PC-3 (cell line): Measurements from ENCODE around the gene COL8A2. TPM values are rescaled to one million over a fixed set of nuclear protein-coding genes. Genes with fewer than 3 reads are reported as not detected.

Experiments used
- ATAC-seq: fragments of 200-7000 bp; cut with Tn5 transposase; 2 replicates; pipeline ENCODE4 v1.9.1; 2020; ENCODE audit warnings: mild to moderate bottlenecking, moderate library complexity
- BruUV-seq: library from RNA; stranded (reverse); fragments of 400-500 nt; replicated peaks from 2 replicates; lab custom pipeline; 2021; lab: Mats Ljungman, UMichigan
- CTCF ChIA-PET: fragments of 300-600 bp; sonication (Branson Sonifier 250); formaldehyde crosslinking; loops from one replicate; lab custom pipeline; 2022; ENCODE audit warnings: antibody characterized with exemption; lab: Charles Lee
- POLR2A ChIA-PET: fragments of 300-600 bp; sonication (Branson Sonifier 250); formaldehyde crosslinking; loops from one replicate; lab custom pipeline; 2022; ENCODE audit warnings: antibody characterized with exemption; ENCODE audit not compliant: unreplicated experiment; lab: Charles Lee
- DNase-seq: peaks from one replicate; pipeline ENCODE4 v3.0.0-alpha.2; 2015
- H2AFZ ChIP-seq: fragments of 300-600 bp; sonication (generic); 2 replicates; pipeline ENCODE4 v1.6.0; 2016; ENCODE audit warnings: antibody characterized with exemption, low read length
- H3F3A ChIP-seq: fragments of 300-600 bp; sonication (generic); one replicate; pipeline ENCODE4 v1.6.0; 2017; ENCODE audit warnings: antibody characterized with exemption, low read length, control low read depth, mild to moderate bottlenecking; ENCODE audit not compliant: unreplicated experiment
- H3K27ac ChIP-seq: fragments of 300-600 bp; sonication (generic); 2 replicates; pipeline ENCODE4 v1.5.1; 2016; ENCODE audit warnings: mild to moderate bottlenecking, low read length
- H3K27me3 ChIP-seq: fragments of 300-600 bp; sonication (generic); 2 replicates; pipeline ENCODE4 v1.6.1; 2016; ENCODE audit warnings: low read length, mixed read lengths
- H3K36me3 ChIP-seq: fragments of 300-600 bp; sonication (generic); 2 replicates; pipeline ENCODE4 v1.6.1; 2016; ENCODE audit warnings: low read depth, mixed run types, low read length, mixed read lengths
- H3K4me1 ChIP-seq: fragments of 300-600 bp; sonication (generic); 2 replicates; pipeline ENCODE4 v1.5.1; 2016; ENCODE audit warnings: low read length; ENCODE audit not compliant: insufficient read depth
- H3K4me2 ChIP-seq: fragments of 300-600 bp; sonication (generic); 2 replicates; pipeline ENCODE4 v1.6.0; 2016; ENCODE audit warnings: low read length
- H3K4me3 ChIP-seq: fragments of 300-600 bp; sonication (generic); 2 replicates; pipeline ENCODE4 v1.5.1; 2016; ENCODE audit warnings: mild to moderate bottlenecking, low read length, mixed read lengths
- H3K79me2 ChIP-seq: fragments of 300-600 bp; sonication (generic); 2 replicates; pipeline ENCODE4 v1.6.1; 2017; ENCODE audit warnings: low read length, mixed read lengths
- H3K9ac ChIP-seq: fragments of 300-600 bp; sonication (generic); 2 replicates; pipeline ENCODE4 v1.6.0; 2016; ENCODE audit warnings: mild to moderate bottlenecking, low read length
- H3K9me2 ChIP-seq: fragments of 300-600 bp; sonication (generic); replicated peaks from 2 replicates; pipeline ENCODE4 v1.6.1; 2016; ENCODE audit warnings: mixed run types, low read length, mixed read lengths
- H3K9me3 ChIP-seq: fragments of 300-600 bp; sonication (generic); 2 replicates; pipeline ENCODE4 v1.6.1; 2016; ENCODE audit warnings: low read length, mixed read lengths
- H4K20me1 ChIP-seq: fragments of 300-600 bp; sonication (generic); 2 replicates; pipeline ENCODE4 v1.6.1; 2016; ENCODE audit warnings: low read length, mixed read lengths
- EZH2 ChIP-seq: fragments of 300-600 bp; sonication (generic); IDR thresholded peaks from one replicate; pipeline ENCODE4 v1.6.1; 2017; ENCODE audit warnings: antibody characterized with exemption, mild to moderate bottlenecking, low read length; ENCODE audit not compliant: unreplicated experiment
- EZH2phosphoT487 ChIP-seq: fragments of 300-600 bp; sonication (generic); IDR thresholded peaks from 2 replicates; pipeline ENCODE4 v1.6.1; 2018; ENCODE audit warnings: mild to moderate bottlenecking, antibody characterized with exemption, low read length, borderline replicate concordance
- intact Hi-C: fragments of 100-400 bp; cut with micrococcal nuclease; formaldehyde crosslinking; loops from 2 replicates; pipeline ENCODE4 v1.9.0; 2023
- total RNA-seq: library from RNA; depleted of rRNA; stranded (reverse); fragments of >200 nt; gene quantifications from 2 replicates; pipeline ENCODE4 v1.2.3, GENCODE V29; 2014
- TF ChIP-seq, protein P1 (sequence below): fragments of 300-600 bp; sonication (generic); conservative IDR thresholded peaks from 2 replicates; pipeline ENCODE4 v1.5.1; 2017; ENCODE audit warnings: antibody characterized with exemption, low read depth, mild to moderate bottlenecking, low read length

COL8A2 gene
- total RNA-seq, 1 experiment from 2014 or later, result 0.26 TPM

DNA sequence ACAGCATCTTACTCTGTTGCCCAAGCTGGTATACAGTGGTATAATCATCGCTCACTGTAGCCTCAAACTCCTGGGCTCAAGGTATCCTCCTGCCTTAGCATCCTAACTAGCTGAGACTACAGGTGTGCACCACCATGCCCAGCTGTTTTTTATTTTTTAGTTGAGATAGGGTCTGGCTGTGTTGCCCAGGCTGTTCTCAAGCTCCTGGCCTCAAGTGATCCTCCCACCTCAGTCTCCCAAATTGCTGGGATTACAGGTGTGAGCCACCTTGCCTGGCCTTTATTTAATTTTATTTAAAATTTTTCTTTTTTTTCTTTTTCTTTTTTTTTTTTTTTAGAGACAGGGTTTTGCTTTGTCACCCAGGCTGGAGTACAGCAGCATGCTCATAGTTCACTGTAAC, 40.1 kb upstream of the COL8A2 start:
- Histone ChIP-seq H3K27ac (no peak overlapping the region), H3K4me2 (no peak overlapping the region), H3K9me3 (no peaks in the 10 kb centered on the region), H2AFZ (no peak overlapping the region), H3K9ac (no peak overlapping the region), H3K9me2 (no peaks in the 10 kb centered on the region), H3K36me3 (peaks cover 6% of the 10 kb centered on the region; the same call in 1 of the 2 replicates), H3F3A (no peaks in the 10 kb centered on the region), H3K27me3 (no peaks in the 10 kb centered on the region), H4K20me1 (peaks cover 6% of the 10 kb centered on the region; the same call in 1 of the 2 replicates), H3K4me3 (no peak overlapping the region), H3K79me2 (peaks cover 93% of the 10 kb centered on the region), H3K4me1 (peaks cover 29% of the 10 kb centered on the region)
- DNase-seq, result no peak
- no TSS peak for BruUV-seq
- intact Hi-C loops, result no loop called here
- ChIA-PET POLR2A (no interaction called here), CTCF (interaction anchor here (0.7 kb wide), 1 partner anchor 32 kb away, joined by 3 read pairs; no protein-coding TSS in a partner anchor)
- TF ChIP-seq EZH2, result no peak
- TF ChIP-seq, protein P1, sequence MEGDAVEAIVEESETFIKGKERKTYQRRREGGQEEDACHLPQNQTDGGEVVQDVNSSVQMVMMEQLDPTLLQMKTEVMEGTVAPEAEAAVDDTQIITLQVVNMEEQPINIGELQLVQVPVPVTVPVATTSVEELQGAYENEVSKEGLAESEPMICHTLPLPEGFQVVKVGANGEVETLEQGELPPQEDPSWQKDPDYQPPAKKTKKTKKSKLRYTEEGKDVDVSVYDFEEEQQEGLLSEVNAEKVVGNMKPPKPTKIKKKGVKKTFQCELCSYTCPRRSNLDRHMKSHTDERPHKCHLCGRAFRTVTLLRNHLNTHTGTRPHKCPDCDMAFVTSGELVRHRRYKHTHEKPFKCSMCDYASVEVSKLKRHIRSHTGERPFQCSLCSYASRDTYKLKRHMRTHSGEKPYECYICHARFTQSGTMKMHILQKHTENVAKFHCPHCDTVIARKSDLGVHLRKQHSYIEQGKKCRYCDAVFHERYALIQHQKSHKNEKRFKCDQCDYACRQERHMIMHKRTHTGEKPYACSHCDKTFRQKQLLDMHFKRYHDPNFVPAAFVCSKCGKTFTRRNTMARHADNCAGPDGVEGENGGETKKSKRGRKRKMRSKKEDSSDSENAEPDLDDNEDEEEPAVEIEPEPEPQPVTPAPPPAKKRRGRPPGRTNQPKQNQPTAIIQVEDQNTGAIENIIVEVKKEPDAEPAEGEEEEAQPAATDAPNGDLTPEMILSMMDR, result no peak
- no peak for TF ChIP-seq EZH2phosphoT487
- no peak for ATAC-seq

DNA sequence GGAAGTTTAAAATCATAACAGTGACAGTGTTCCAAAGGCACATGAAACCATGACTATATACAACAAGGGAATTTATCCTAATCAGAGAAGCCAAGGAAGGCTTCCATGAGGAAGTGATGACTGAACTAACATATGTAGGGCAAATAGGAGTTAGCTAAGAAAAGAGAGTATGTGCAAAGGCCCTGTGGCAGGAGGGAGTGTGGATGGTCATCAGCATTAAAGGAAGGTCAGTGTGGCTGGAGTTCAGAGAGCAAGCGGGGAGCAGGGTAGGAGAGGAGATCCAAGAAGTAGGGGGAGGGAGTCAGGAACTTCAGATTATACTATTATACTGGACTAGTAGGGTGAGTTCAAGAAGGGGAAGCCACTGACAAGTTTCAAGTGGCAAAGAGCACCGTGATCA, 39.3 kb upstream of the COL8A2 start:
- POLR2A ChIA-PET, result no interaction called here
- Histone ChIP-seq H2AFZ (no peak overlapping the region), H3K27ac (no peak overlapping the region), H3K9me2 (no peaks in the 10 kb centered on the region), H3K9me3 (no peaks in the 10 kb centered on the region), H3K79me2 (peaks cover 93% of the 10 kb centered on the region), H3K9ac (no peak overlapping the region), H3K4me1 (peaks cover 36% of the 10 kb centered on the region), H4K20me1 (peaks cover 6% of the 10 kb centered on the region; the same call in 1 of the 2 replicates), H3K27me3 (no peaks in the 10 kb centered on the region), H3K36me3 (peaks cover 6% of the 10 kb centered on the region; the same call in 1 of the 2 replicates), H3F3A (no peaks in the 10 kb centered on the region), H3K4me3 (no peak overlapping the region), H3K4me2 (no peak overlapping the region)
- intact Hi-C loops, result no loop called here
- no peak for ATAC-seq
- BruUV-seq, result no TSS peak
- TF ChIP-seq EZH2phosphoT487 (no peak), EZH2 (no peak)
- TF ChIP-seq, protein P1, result no peak
- no peak for DNase-seq
- CTCF ChIA-PET, result no interaction called here

DNA sequence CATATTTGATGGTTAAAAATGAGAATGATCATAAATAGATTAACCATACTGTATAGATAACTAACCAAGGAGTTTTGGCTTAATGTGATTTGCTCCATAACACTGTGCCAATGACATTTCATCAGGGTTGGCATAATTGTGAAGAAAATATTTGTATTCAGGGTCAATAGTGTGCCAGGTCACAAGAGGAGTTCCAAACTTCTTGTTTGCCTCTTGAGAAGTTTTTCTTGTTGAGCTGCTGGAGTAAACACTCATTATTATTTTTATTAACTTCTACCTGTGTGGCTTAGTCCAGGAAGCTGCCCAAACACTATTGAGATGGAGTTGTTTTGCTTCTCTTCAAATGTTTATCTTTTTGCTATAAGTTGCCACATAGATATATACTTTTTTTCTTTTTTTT, 38.4 kb upstream of the COL8A2 start:
- DNase-seq, result no peak
- CTCF ChIA-PET, result no interaction called here
- no peak overlapping the region for H3K9ac ChIP-seq
- no peaks in the 10 kb centered on the region for H3K27me3 ChIP-seq
- H3K27ac ChIP-seq, result no peak overlapping the region
- POLR2A ChIA-PET, result no interaction called here
- H2AFZ ChIP-seq, result no peak overlapping the region
- no peak overlapping the region for H3K4me3 ChIP-seq
- intact Hi-C loops, result no loop called here
- H3K9me3 ChIP-seq, result no peaks in the 10 kb centered on the region
- no peaks in the 10 kb centered on the region for H3F3A ChIP-seq
- peaks cover 39% of the 10 kb centered on the region for H3K4me1 ChIP-seq
- H3K36me3 ChIP-seq, result peaks cover 6% of the 10 kb centered on the region; the same call in 1 of the 2 replicates
- no peaks in the 10 kb centered on the region for H3K9me2 ChIP-seq
- TF ChIP-seq, protein P1, result no peak
- TF ChIP-seq EZH2, result no peak
- no peak for TF ChIP-seq EZH2phosphoT487
- H3K79me2 ChIP-seq, result peaks cover 96% of the 10 kb centered on the region
- H3K4me2 ChIP-seq, result no peak overlapping the region
- H4K20me1 ChIP-seq, result peaks cover 9% of the 10 kb centered on the region
- ATAC-seq, result no peak
- no TSS peak for BruUV-seq
